ENCODE results near the gene MYCBP2. TPM values are rescaled to one million over a fixed set of nuclear protein-coding genes. Genes with fewer than 3 reads are reported as not detected.

MYCBP2 gene
- total RNA-seq, 2 experiments from 2014 or later: 97.5 to 101 TPM

GRCh38 chr13:77094773-77095172 is 232.1 kb downstream of the MYCBP2 start:
- ATAC-seq: no peak
- H3K4me1 Mint-ChIP-seq (ENCODE audit: low read depth): no peaks in the 10 kb centered on the region
- no peak overlapping the region for H3K27ac Mint-ChIP-seq
- peaks cover 58% of the 10 kb centered on the region for H3K36me3 Mint-ChIP-seq (ENCODE audit: low read depth)
- no peaks in the 10 kb centered on the region for H3K9me3 Mint-ChIP-seq
- H3K4me3 Mint-ChIP-seq: no peak overlapping the region
- H3K27me3 Mint-ChIP-seq: no peaks in the 10 kb centered on the region
- intact Hi-C loops (cut with micrococcal nuclease): no loop called here
- CTCF ChIA-PET: interaction anchor here (1.5 kb wide), 1 partner anchor 25 kb away, joined by 5 read pairs; no protein-coding TSS in a partner anchor
- DNase-seq: no peak
- POLR2A ChIA-PET: interaction anchor here (1.7 kb wide), 1 partner anchor 20 kb away, joined by 4 read pairs; no protein-coding TSS in a partner anchor
- no peak for TF ChIP-seq CTCF (IDR thresholded peaks at IDR 0.05)

- Mint-ChIP-seq H3K4me3 (no peak overlapping the region), H3K4me1 (ENCODE audit: low read depth) (no peaks in the 10 kb centered on the region), H3K27ac (no peak overlapping the region), H3K9me3 (no peaks in the 10 kb centered on the region), H3K27me3 (no peaks in the 10 kb centered on the region), H3K36me3 (ENCODE audit: low read depth) (peaks cover 60% of the 10 kb centered on the region)
- ATAC-seq: no peak
- ChIA-PET POLR2A (no interaction called here), CTCF (no interaction called here)
- intact Hi-C loops (cut with micrococcal nuclease): no loop called here
- no peak for DNase-seq
- TF ChIP-seq CTCF (IDR thresholded peaks at IDR 0.05): no peak
Observed at GRCh38 chr13:77093735-77094134, 233.2 kb downstream of the MYCBP2 start.

GRCh38 chr13:77084755-77085154 is 242.1 kb downstream of the MYCBP2 start:
- DNase-seq (no peak), ATAC-seq (no peak)
- ChIA-PET POLR2A (no interaction called here), CTCF (interaction anchor here (1.5 kb wide), 1 partner anchor 394 kb away, joined by 3 read pairs; no protein-coding TSS in a partner anchor)
- peaks cover 61% of the 10 kb centered on the region for H3K36me3 Mint-ChIP-seq (ENCODE audit: low read depth)
- H3K4me3 Mint-ChIP-seq: no peak overlapping the region
- H3K4me1 Mint-ChIP-seq (ENCODE audit: low read depth): no peaks in the 10 kb centered on the region
- H3K27ac Mint-ChIP-seq: no peak overlapping the region
- no peaks in the 10 kb centered on the region for H3K27me3 Mint-ChIP-seq
- no peaks in the 10 kb centered on the region for H3K9me3 Mint-ChIP-seq
- intact Hi-C loops (cut with micrococcal nuclease): no loop called here
- no peak for TF ChIP-seq CTCF (IDR thresholded peaks at IDR 0.05)

- ATAC-seq (no peak), DNase-seq (no peak)
- intact Hi-C loops (cut with micrococcal nuclease): no loop called here
- Mint-ChIP-seq H3K9me3 (no peaks in the 10 kb centered on the region), H3K4me1 (ENCODE audit: low read depth) (no peaks in the 10 kb centered on the region), H3K27ac (no peak overlapping the region), H3K27me3 (no peaks in the 10 kb centered on the region), H3K36me3 (ENCODE audit: low read depth) (peaks cover 58% of the 10 kb centered on the region), H3K4me3 (no peak overlapping the region)
- ChIA-PET CTCF (no interaction called here), POLR2A (no interaction called here)
- TF ChIP-seq CTCF (IDR thresholded peaks at IDR 0.05): no peak
Observed at GRCh38 chr13:77079902-77080413, 246.9 kb downstream of the MYCBP2 start.

- H3K4me1 Mint-ChIP-seq (ENCODE audit: low read depth): peaks cover 2% of the 10 kb centered on the region
- CTCF ChIA-PET: no interaction called here
- H3K27me3 Mint-ChIP-seq: no peaks in the 10 kb centered on the region
- TF ChIP-seq CTCF (IDR thresholded peaks at IDR 0.05): no peak
- intact Hi-C loops (cut with micrococcal nuclease): no loop called here
- ATAC-seq (no peak), DNase-seq (no peak)
- H3K36me3 Mint-ChIP-seq (ENCODE audit: low read depth): peaks cover 35% of the 10 kb centered on the region
- no peak overlapping the region for H3K27ac Mint-ChIP-seq
- POLR2A ChIA-PET: no interaction called here
- no peaks in the 10 kb centered on the region for H3K9me3 Mint-ChIP-seq
- H3K4me3 Mint-ChIP-seq: no peak overlapping the region
Observed at GRCh38 chr13:77067519-77067918, 259.4 kb downstream of the MYCBP2 start.

All from activated CD8-positive, alpha-beta T cell treated with anti-CD3 and anti-CD28 coated beads for 36 hours (primary cell).